Loucy (cell line): ENCODE data around the gene SLF2.
A peak's percentile ranks its signal among the peaks of the same experiment; 100 is the strongest.

ENCODE experiments used
- H2AFZ ChIP-seq: fragments of 200-600 bp; sonication (generic); 2 replicates; pipeline ENCODE4 v1.6.0; 2016; ENCODE audit warnings: antibody characterized with exemption, mild to moderate bottlenecking, low read length, moderate library complexity
- H3F3A ChIP-seq: fragments of 200-600 bp; 2 replicates; pipeline ENCODE4 v1.6.0; 2016; ENCODE audit warnings: antibody characterized with exemption, low read depth, mild to moderate bottlenecking
- H3K27me3 ChIP-seq: fragments of 200-600 bp; sonication (generic); 2 replicates; pipeline ENCODE4 v1.6.1; 2014; ENCODE audit warnings: low read length, mild to moderate bottlenecking; ENCODE audit not compliant: insufficient read depth, poor library complexity, severe bottlenecking
- H3K36me3 ChIP-seq: fragments of 200-600 bp; sonication (generic); 2 replicates; pipeline ENCODE4 v1.6.1; 2016; ENCODE audit warnings: low read length; ENCODE audit not compliant: insufficient read depth
- H3K4me1 ChIP-seq: fragments of 200-600 bp; sonication (generic); 2 replicates; pipeline ENCODE4 v1.5.1; 2014; ENCODE audit warnings: low read length, mild to moderate bottlenecking; ENCODE audit not compliant: insufficient read depth, poor library complexity, severe bottlenecking
- H3K4me2 ChIP-seq: fragments of 200-600 bp; sonication (generic); 2 replicates; pipeline ENCODE4 v1.6.0; 2014; ENCODE audit warnings: antibody characterized with exemption, low read length, low read depth, mild to moderate bottlenecking; ENCODE audit not compliant: poor library complexity, severe bottlenecking
- H3K4me3 ChIP-seq: fragments of 200-600 bp; sonication (generic); 2 replicates; pipeline ENCODE4 v1.5.1; 2014; ENCODE audit warnings: low read length, mild to moderate bottlenecking, mixed read lengths; ENCODE audit not compliant: poor library complexity, severe bottlenecking
- H3K79me2 ChIP-seq: fragments of 200-600 bp; sonication (generic); 2 replicates; pipeline ENCODE4 v1.6.1; 2014; ENCODE audit warnings: low read length; ENCODE audit not compliant: insufficient read depth
- H3K9ac ChIP-seq: fragments of 200-600 bp; sonication (generic); 2 replicates; pipeline ENCODE4 v1.6.0; 2014; ENCODE audit warnings: mild to moderate bottlenecking, low read depth, low read length, moderate library complexity; ENCODE audit not compliant: poor library complexity, severe bottlenecking
- H3K9me2 ChIP-seq: fragments of 200-600 bp; sonication (generic); replicated peaks from 2 replicates; pipeline ENCODE4 v1.6.1; 2016; ENCODE audit warnings: low read depth, low read length, mixed read lengths
- H3K9me3 ChIP-seq: fragments of 200-600 bp; sonication (generic); 2 replicates; pipeline ENCODE4 v1.6.1; 2014; ENCODE audit warnings: mild to moderate bottlenecking, antibody characterized with exemption, low read length, low read depth; ENCODE audit not compliant: insufficient read depth
- H4K20me1 ChIP-seq: fragments of 200-600 bp; sonication (generic); 2 replicates; pipeline ENCODE4 v1.6.0; 2014; ENCODE audit warnings: antibody characterized with exemption, low read length, mild to moderate bottlenecking; ENCODE audit not compliant: insufficient read depth, poor library complexity, severe bottlenecking
- CTCF ChIP-seq: fragments of 200-600 bp; sonication (generic); conservative IDR thresholded peaks from 2 replicates; pipeline ENCODE4 v1.5.1; 2014; ENCODE audit warnings: mild to moderate bottlenecking, antibody characterized with exemption, low read length
- EZH2phosphoT487 ChIP-seq: fragments of 200-600 bp; IDR thresholded peaks from 2 replicates; pipeline ENCODE4 v1.6.1; 2018; ENCODE audit warnings: antibody characterized with exemption, mild to moderate bottlenecking, moderate library complexity, borderline replicate concordance

The SLF2 gene

GRCh38 chr10:100999742-101000126 is 87.0 kb downstream of the SLF2 start, which contains the start of gene LZTS2:
LZTS2 (plus strand) TSS chr10:100999808; CDS start chr10:101002539, 2,731 bp downstream.
- H3K9me3 ChIP-seq, result no peaks in the 10 kb centered on the region
- peak within 1 kb of the TSS; percentile 98 for H3K4me2 ChIP-seq
- no peaks in the 10 kb centered on the region; the same call in 1 of the 2 replicates for H3K36me3 ChIP-seq
- peak within 1 kb of the TSS; percentile 92 for H3K9ac ChIP-seq
- H2AFZ ChIP-seq, result peak within 1 kb of the TSS; percentile 99
- peaks cover 37% of the 10 kb centered on the region for H3K4me1 ChIP-seq
- peaks cover 4% of the 10 kb centered on the region for H4K20me1 ChIP-seq
- TF ChIP-seq CTCF (no peak), EZH2phosphoT487 (no peak)
- H3K4me3 ChIP-seq, result peak within 1 kb of the TSS; percentile 91
- H3K27me3 ChIP-seq, result no peaks in the 10 kb centered on the region
- H3K9me2 ChIP-seq, result no peaks in the 10 kb centered on the region
- H3F3A ChIP-seq, result no peaks in the 10 kb centered on the region
- H3K79me2 ChIP-seq, result peaks cover 43% of the 10 kb centered on the region

GRCh38 chr10:101000127-101000914 is 87.6 kb downstream of the SLF2 start:
- Histone ChIP-seq H3K27me3 (no peaks in the 10 kb centered on the region), H4K20me1 (peaks cover 4% of the 10 kb centered on the region), H3F3A (no peaks in the 10 kb centered on the region), H2AFZ (peak overlapping the region; percentile 32; the same call in 1 of the 2 replicates), H3K9me2 (no peaks in the 10 kb centered on the region), H3K4me3 (peak overlapping the region; percentile 91), H3K9ac (peak overlapping the region; percentile 92), H3K36me3 (no peaks in the 10 kb centered on the region; the same call in 1 of the 2 replicates), H3K4me1 (peaks cover 37% of the 10 kb centered on the region), H3K79me2 (peaks cover 43% of the 10 kb centered on the region), H3K9me3 (no peaks in the 10 kb centered on the region), H3K4me2 (peak overlapping the region; percentile 82)
- TF ChIP-seq EZH2phosphoT487, result no peak
- TF ChIP-seq CTCF, result no peak

GRCh38 chr10:101000915-101001658 is 88.3 kb downstream of the SLF2 start:
- Histone ChIP-seq H3K4me3 (peak overlapping the region; percentile 91), H2AFZ (no peak overlapping the region), H3K36me3 (peaks cover 5% of the 10 kb centered on the region; the same call in 1 of the 2 replicates), H3K27me3 (no peaks in the 10 kb centered on the region), H3K4me1 (peaks cover 34% of the 10 kb centered on the region), H4K20me1 (peaks cover 4% of the 10 kb centered on the region), H3K79me2 (peaks cover 43% of the 10 kb centered on the region), H3F3A (no peaks in the 10 kb centered on the region), H3K9me2 (no peaks in the 10 kb centered on the region), H3K9ac (peak overlapping the region; percentile 92), H3K9me3 (no peaks in the 10 kb centered on the region), H3K4me2 (peak overlapping the region; percentile 82)
- TF ChIP-seq EZH2phosphoT487 (no peak), CTCF (no peak)
